Suprapubic skin (tissue), 4 donors: ENCODE results near the gene IL17REL. TPM values are rescaled to one million over a fixed set of nuclear protein-coding genes. Genes with fewer than 3 reads are reported as not detected.
A peak's percentile ranks its signal among the peaks of the same experiment; 100 is the strongest.

ENCODE experiments used
- DNase-seq, 2 donors: peaks; one replicate each; pipeline ENCODE4 v3.0.0-alpha.2; 2019; ENCODE audit warnings: low spot score in 2 of 2
- H3K27ac ChIP-seq: fragments of 200-600 bp; sonication (generic); one replicate; pipeline ENCODE4 v1.5.1; 2019
- H3K27me3 ChIP-seq: fragments of 200-600 bp; sonication (generic); one replicate; pipeline ENCODE4 v1.5.1; 2019
- H3K36me3 ChIP-seq: fragments of 200-600 bp; sonication (generic); one replicate; pipeline ENCODE4 v1.5.1; 2019
- H3K4me1 ChIP-seq: fragments of 200-600 bp; sonication (generic); one replicate; pipeline ENCODE4 v1.5.1; 2019
- H3K4me3 ChIP-seq: fragments of 200-600 bp; sonication (generic); one replicate; pipeline ENCODE4 v1.5.1; 2019; ENCODE audit warnings: mild to moderate bottlenecking
- H3K9me3 ChIP-seq: fragments of 200-600 bp; sonication (generic); one replicate; pipeline ENCODE4 v1.5.1; 2019
- CTCF ChIP-seq, 2 donors: fragments of 200-600 bp in 1 of 2; fragments of 450-650 bp in 1 of 2; sonication (generic) in 1 of 2; IDR thresholded peaks; one replicate each; pipeline ENCODE4 v1.5.1; 2016 to 2019; ENCODE audit warnings: antibody characterized with exemption in 2 of 2, mild to moderate bottlenecking in 1 of 2, moderate library complexity in 1 of 2
- EP300 ChIP-seq: sonication (generic); formaldehyde crosslinking; IDR thresholded peaks from one replicate; pipeline ENCODE4 v1.6.1; 2017; ENCODE audit warnings: antibody characterized with exemption
- POLR2A ChIP-seq, 2 donors: fragments of 450-650 bp; IDR thresholded peaks; one replicate each; pipeline ENCODE4 v1.6.1; 2017; ENCODE audit warnings: antibody characterized with exemption in 2 of 2, mild to moderate bottlenecking in 2 of 2, moderate library complexity in 2 of 2
- POLR2AphosphoS5 ChIP-seq, 3 donors: sonication (generic); formaldehyde crosslinking; IDR thresholded peaks; one replicate each; pipeline ENCODE4 v1.6.1; 2017; ENCODE audit warnings: antibody characterized with exemption in 3 of 3
- WGBS: methylation state at CpG from one replicate; pipeline ENCODE4 v1.1.5; 2018; 5-methylcytosine and 5-hydroxymethylcytosine counted together
- total RNA-seq, 4 donors: library from RNA; depleted of rRNA; stranded (reverse); fragments of >200 nt; gene quantifications; one replicate each; pipeline ENCODE4 v1.1.0, GENCODE V29; 2016

IL17REL gene
- total RNA-seq, 4 donors from 2014 or later: not detected

GRCh38 chr22:49995041-49995360, 17.6 kb downstream of the IL17REL start:
- peaks cover 11% of the 10 kb centered on the region for H3K27me3 ChIP-seq
- no peaks in the 10 kb centered on the region for H3K36me3 ChIP-seq
- no peak for TF ChIP-seq POLR2AphosphoS5 (IDR thresholded peaks at IDR 0.05)
- no peak for TF ChIP-seq CTCF (IDR thresholded peaks at IDR 0.05)
- TF ChIP-seq POLR2A (IDR thresholded peaks at IDR 0.05): no peak
- no peak for TF ChIP-seq EP300
- no peaks in the 10 kb centered on the region for H3K9me3 ChIP-seq
- H3K4me3 ChIP-seq: no peak overlapping the region
- H3K27ac ChIP-seq: no peak overlapping the region
- H3K4me1 ChIP-seq: peaks cover 9% of the 10 kb centered on the region
- peak in 1 of 2 donors; percentile 55 for DNase-seq
- WGBS: 100% methylated on average over 1 of the region's 3 CpGs

GRCh38 chr22:49994361-49995040, 18.1 kb downstream of the IL17REL start:
- TF ChIP-seq CTCF (IDR thresholded peaks at IDR 0.05): no peak
- TF ChIP-seq POLR2AphosphoS5 (IDR thresholded peaks at IDR 0.05): no peak
- no peak for TF ChIP-seq EP300
- TF ChIP-seq POLR2A (IDR thresholded peaks at IDR 0.05): no peak
- peak in 1 of 2 donors; percentile 70 for DNase-seq
- Histone ChIP-seq H3K4me1 (peaks cover 4% of the 10 kb centered on the region), H3K4me3 (no peak overlapping the region), H3K27ac (no peak overlapping the region), H3K27me3 (peaks cover 6% of the 10 kb centered on the region), H3K9me3 (no peaks in the 10 kb centered on the region), H3K36me3 (no peaks in the 10 kb centered on the region)
- WGBS: 84% methylated on average over 5 of the region's 21 CpGs

- WGBS: 66% methylated on average over 9 of the region's 11 CpGs
- Histone ChIP-seq H3K27me3 (no peaks in the 10 kb centered on the region), H3K4me1 (peaks cover 4% of the 10 kb centered on the region), H3K36me3 (no peaks in the 10 kb centered on the region), H3K4me3 (no peak overlapping the region), H3K9me3 (no peaks in the 10 kb centered on the region), H3K27ac (no peak overlapping the region)
- TF ChIP-seq EP300 (no peak), CTCF (IDR thresholded peaks at IDR 0.05) (no peak), POLR2A (IDR thresholded peaks at IDR 0.05) (no peak), POLR2AphosphoS5 (IDR thresholded peaks at IDR 0.05) (no peak)
- DNase-seq: peak in 1 of 2 donors; percentile 70
These were observed 18.8 kb downstream of the IL17REL start for GRCh38 chr22:49993649-49994360.

GRCh38 chr22:49992921-49993648, 19.5 kb downstream of the IL17REL start:
- H3K4me3 ChIP-seq: no peak overlapping the region
- WGBS: 68% methylated on average over 4 of the region's 23 CpGs
- TF ChIP-seq POLR2AphosphoS5 (IDR thresholded peaks at IDR 0.05) (no peak), CTCF (IDR thresholded peaks at IDR 0.05) (peak; percentile 26 to 68)
- H3K4me1 ChIP-seq: peaks cover 4% of the 10 kb centered on the region
- no peaks in the 10 kb centered on the region for H3K36me3 ChIP-seq
- no peaks in the 10 kb centered on the region for H3K27me3 ChIP-seq
- DNase-seq: peak; percentile 63 to 79
- no peak overlapping the region for H3K27ac ChIP-seq
- no peaks in the 10 kb centered on the region for H3K9me3 ChIP-seq

GRCh38 chr22:49991907-49992533, 20.5 kb downstream of the IL17REL start:
- 93% methylated on average over 7 of the region's 7 CpGs for WGBS
- H3K9me3 ChIP-seq: no peaks in the 10 kb centered on the region
- H3K36me3 ChIP-seq: no peaks in the 10 kb centered on the region
- no peak for TF ChIP-seq POLR2AphosphoS5 (IDR thresholded peaks at IDR 0.05)
- TF ChIP-seq EP300: no peak
- TF ChIP-seq CTCF (IDR thresholded peaks at IDR 0.05): no peak
- no peak for TF ChIP-seq POLR2A (IDR thresholded peaks at IDR 0.05)
- peaks cover 4% of the 10 kb centered on the region for H3K4me1 ChIP-seq
- H3K27me3 ChIP-seq: no peaks in the 10 kb centered on the region
- H3K27ac ChIP-seq: no peak overlapping the region
- H3K4me3 ChIP-seq: no peak overlapping the region
- DNase-seq: no peak
